Activated naive CD8-positive, alpha-beta T cell treated with anti-CD3 and anti-CD28 coated beads, Interleukin-2, amount 10 ng/mL, durations not matched to agents 7 days and 5 days (primary cell): ENCODE results near the gene CCDC88B. TPM values are rescaled to one million over a fixed set of nuclear protein-coding genes. Genes with fewer than 3 reads are reported as not detected.

Source experiments
- ATAC-seq: fragments of 150-1000 bp; cut with Tn5 transposase; one replicate; pipeline ENCODE4 v1.10.0; 2021; ENCODE audit warnings: low read depth, moderate library complexity
- POLR2A ChIA-PET: fragments of 350-600 bp; sonication (Branson Sonifier 250); formaldehyde crosslinking; loops from one replicate; lab custom pipeline; 2021; ENCODE audit warnings: antibody characterized with exemption; lab: Charles Lee
- DNase-seq: peaks from one replicate; pipeline ENCODE4 v3.0.0; 2021
- H3K27ac Mint-ChIP-seq: one replicate; pipeline ENCODE4 v1.8.0; 2022; ENCODE audit warnings: mild to moderate bottlenecking, mixed read lengths
- H3K27me3 Mint-ChIP-seq: one replicate; pipeline ENCODE4 v1.8.0; 2022; ENCODE audit warnings: mild to moderate bottlenecking, moderate library complexity, mixed read lengths
- H3K36me3 Mint-ChIP-seq: one replicate; pipeline ENCODE4 v1.8.0; 2021; ENCODE audit warnings: mild to moderate bottlenecking, mixed read lengths
- H3K4me1 Mint-ChIP-seq: one replicate; pipeline ENCODE4 v1.8.0; 2021; ENCODE audit warnings: mixed read lengths
- H3K4me3 Mint-ChIP-seq: one replicate; pipeline ENCODE4 v1.8.0; 2022; ENCODE audit warnings: mild to moderate bottlenecking, moderate library complexity, mixed read lengths
- H3K9me3 Mint-ChIP-seq: one replicate; pipeline ENCODE4 v1.8.0; 2021; ENCODE audit warnings: mixed read lengths
- total RNA-seq, 2 experiments: library from RNA; stranded (reverse); gene quantifications; one replicate each; pipeline ENCODE4 v1.2.3, GENCODE V29; 2021

The CCDC88B gene
- total RNA-seq, 2 experiments from 2014 or later: 132 to 142 TPM

DNA sequence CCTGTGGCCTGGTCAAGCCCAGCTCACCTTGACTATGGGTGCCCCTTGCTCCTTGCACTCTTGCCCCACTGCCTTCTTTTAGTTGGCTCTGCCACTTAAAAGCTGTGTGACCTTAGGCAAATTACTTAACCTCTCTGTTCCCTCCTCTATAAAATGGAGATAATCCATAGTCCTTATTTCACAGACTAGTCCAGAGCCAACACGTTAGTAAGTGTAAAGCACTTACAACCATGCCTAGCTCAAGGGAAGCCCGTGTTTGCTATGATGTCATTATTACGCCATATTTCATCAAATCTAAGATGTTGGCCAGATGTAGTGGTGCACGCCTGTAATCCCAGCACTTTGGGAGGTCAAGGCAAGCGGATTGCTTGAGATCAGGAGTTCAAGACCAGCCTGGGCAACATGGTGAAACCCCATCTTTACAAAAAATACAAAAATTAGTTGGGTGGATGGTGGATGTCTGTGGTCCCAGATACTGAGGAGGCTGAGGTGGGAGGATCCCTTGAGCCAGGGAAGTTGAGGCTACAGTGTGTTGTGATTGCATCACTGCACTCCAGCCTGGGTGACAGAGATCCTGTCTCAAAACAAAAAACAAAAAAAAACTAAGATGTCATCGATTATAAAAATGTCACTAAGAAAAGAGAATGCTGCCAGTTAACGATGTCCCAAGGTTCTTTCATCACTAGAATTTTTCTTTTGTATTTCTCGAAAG lies 2.3 kb upstream of the CCDC88B start:
- H3K27me3 Mint-ChIP-seq: no peaks in the 10 kb centered on the region
- peaks cover 35% of the 10 kb centered on the region for H3K4me1 Mint-ChIP-seq
- POLR2A ChIA-PET: interaction anchor here (0.6 to 3.8 kb wide), 4 partner anchors 14 to 35 kb away, joined by 3 to 53 read pairs (median 4); partner anchors contain the start of genes PRDX5 and TRMT112
- ATAC-seq (no peak), DNase-seq (no peak)
- H3K36me3 Mint-ChIP-seq: peaks cover 13% of the 10 kb centered on the region
- no peak overlapping the region for H3K4me3 Mint-ChIP-seq
- no peaks in the 10 kb centered on the region for H3K9me3 Mint-ChIP-seq
- H3K27ac Mint-ChIP-seq: no peak overlapping the region

DNA sequence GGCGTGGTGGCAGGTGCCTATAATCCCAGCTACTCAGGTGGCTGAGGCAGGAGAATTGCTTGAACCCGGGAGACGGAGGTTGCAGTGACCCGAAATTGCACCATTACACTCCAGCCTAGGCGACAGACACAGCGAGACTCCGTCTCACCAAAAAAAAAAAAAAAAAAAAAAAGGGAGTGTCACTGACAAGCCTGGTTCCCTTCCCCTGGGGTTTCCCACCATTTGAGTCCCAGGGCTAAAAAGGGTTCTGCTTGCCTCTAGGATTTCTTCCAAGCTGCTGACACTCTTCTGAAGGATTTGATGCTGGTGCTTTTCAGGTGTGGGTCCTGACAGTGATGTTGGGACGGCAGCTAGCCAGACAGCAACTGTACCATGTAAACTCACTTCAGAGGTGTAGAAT lies 1.3 kb upstream of the CCDC88B start:
- H3K27ac Mint-ChIP-seq: peak overlapping the region; percentile 97
- ATAC-seq: no peak

DNA sequence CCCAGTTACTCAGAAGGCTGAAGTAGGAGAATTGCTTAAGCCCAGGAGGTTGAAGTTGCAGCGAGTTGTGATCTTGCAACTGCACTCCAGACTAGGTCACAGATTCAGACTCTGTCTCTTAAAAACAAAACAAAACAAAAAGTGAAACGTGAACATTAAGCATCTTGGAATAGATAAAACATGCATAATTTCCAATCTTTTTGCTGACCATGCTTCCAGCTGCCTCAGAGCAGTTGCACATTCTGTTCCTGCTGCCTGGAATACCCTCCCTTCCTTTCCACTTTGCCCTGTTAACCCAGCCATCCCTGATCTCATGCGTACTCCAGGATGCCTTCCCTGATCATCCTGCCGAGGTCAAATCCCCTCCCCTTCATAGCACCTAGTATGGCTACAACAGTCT lies 718 bp upstream of the CCDC88B start:
- ATAC-seq: no peak
- Mint-ChIP-seq H3K9me3 (no peaks in the 10 kb centered on the region), H3K4me1 (peaks cover 35% of the 10 kb centered on the region), H3K27ac (peak overlapping the region; percentile 97), H3K27me3 (no peaks in the 10 kb centered on the region), H3K4me3 (peak overlapping the region; percentile 94), H3K36me3 (peaks cover 10% of the 10 kb centered on the region)
- POLR2A ChIA-PET: interaction anchor here (0.8 to 3.8 kb wide), 10 partner anchors 8 to 132 kb away, joined by 3 to 53 read pairs (median 4); partner anchors contain the start of genes ESRRA, PRDX5 and TRMT112
- DNase-seq: no peak

More for the DNA sequence above, 1.3 kb upstream of the CCDC88B start:
- H3K9me3 Mint-ChIP-seq: no peaks in the 10 kb centered on the region
- H3K36me3 Mint-ChIP-seq: peaks cover 11% of the 10 kb centered on the region
- peaks cover 36% of the 10 kb centered on the region for H3K4me1 Mint-ChIP-seq
- POLR2A ChIA-PET: interaction anchor here (0.8 to 3.8 kb wide), 4 partner anchors 15 to 131 kb away, joined by 4 to 53 read pairs (median 6); partner anchors contain the start of genes PRDX5 and TRMT112
- no peaks in the 10 kb centered on the region for H3K27me3 Mint-ChIP-seq
- no peak for DNase-seq
- H3K4me3 Mint-ChIP-seq: peak overlapping the region; percentile 94

DNA sequence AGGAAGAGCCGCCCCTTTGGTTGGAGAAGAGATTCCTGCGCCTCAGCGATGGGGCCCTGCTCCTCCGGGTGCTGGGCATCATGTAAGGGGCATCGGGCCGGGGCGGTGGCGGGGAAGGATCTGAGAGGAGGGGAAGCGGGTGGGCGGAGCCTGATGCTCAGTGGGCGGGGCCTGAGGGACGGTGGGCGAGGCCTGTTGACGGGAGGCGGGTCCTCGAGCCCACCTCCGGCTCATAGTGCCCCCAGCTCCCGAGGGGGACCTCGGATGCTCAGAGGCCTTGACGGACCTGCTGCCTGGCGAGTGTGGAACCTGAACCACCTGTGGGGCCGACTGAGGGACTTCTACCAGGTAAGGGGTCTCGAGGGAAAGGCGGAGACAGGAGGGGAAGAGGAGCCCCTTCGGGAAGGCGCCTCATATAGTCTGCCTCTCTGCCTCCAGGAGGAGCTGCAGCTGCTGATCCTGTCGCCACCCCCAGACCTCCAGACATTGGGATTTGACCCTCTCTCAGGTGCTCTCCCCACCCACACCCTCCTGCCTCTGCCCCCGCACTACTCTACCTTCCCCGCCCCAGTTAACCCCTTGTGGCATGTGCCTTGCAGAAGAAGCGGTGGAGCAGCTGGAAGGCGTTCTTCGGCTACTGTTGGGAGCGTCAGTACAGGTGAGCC lies 799 bp downstream of the CCDC88B start:
- H3K27ac Mint-ChIP-seq: peak overlapping the region; percentile 97
- POLR2A ChIA-PET: interaction anchor here (0.6 to 3.8 kb wide), 9 partner anchors 12 to 477 kb away, joined by 3 to 53 read pairs (median 5); partner anchors contain the start of genes ESRRA, PRDX5 and TRMT112

DNA sequence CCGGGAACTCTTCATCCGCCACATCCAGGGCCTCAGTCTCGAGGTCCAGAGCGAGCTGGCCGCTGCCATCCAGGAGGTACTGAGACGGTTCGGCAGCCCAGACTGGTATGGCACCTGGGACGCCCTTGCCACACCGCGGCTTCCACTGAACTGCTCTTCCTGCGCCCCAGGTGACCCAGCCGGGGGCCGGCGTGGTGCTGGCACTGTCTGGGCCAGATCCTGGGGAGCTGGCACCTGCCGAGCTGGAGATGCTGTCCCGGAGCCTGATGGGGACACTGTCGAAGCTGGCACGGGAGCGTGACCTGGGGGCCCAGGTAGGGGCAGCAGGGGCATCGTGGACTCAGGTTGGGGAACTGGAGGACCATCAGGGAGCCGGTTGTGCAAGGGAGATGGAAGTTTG lies 1.4 kb downstream of the CCDC88B start:
- H3K4me1 Mint-ChIP-seq: peaks cover 36% of the 10 kb centered on the region
- H3K4me3 Mint-ChIP-seq: peak overlapping the region; percentile 94
- DNase-seq (peak; percentile 39), ATAC-seq (no peak)
- peaks cover 11% of the 10 kb centered on the region for H3K36me3 Mint-ChIP-seq
- no peaks in the 10 kb centered on the region for H3K27me3 Mint-ChIP-seq
- H3K27ac Mint-ChIP-seq: no peak overlapping the region
- no peaks in the 10 kb centered on the region for H3K9me3 Mint-ChIP-seq
- POLR2A ChIA-PET: interaction anchor here (0.6 to 3.8 kb wide), 6 partner anchors 12 to 477 kb away, joined by 3 to 53 read pairs (median 8); partner anchors contain the start of genes ESRRA, PRDX5 and TRMT112

More for the DNA sequence above, 799 bp downstream of the CCDC88B start:
- peaks cover 8% of the 10 kb centered on the region for H3K36me3 Mint-ChIP-seq
- H3K4me1 Mint-ChIP-seq: peaks cover 34% of the 10 kb centered on the region
- H3K27me3 Mint-ChIP-seq: no peaks in the 10 kb centered on the region
- peak; percentile 32 for ATAC-seq
- H3K4me3 Mint-ChIP-seq: peak overlapping the region; percentile 94
- H3K9me3 Mint-ChIP-seq: no peaks in the 10 kb centered on the region
- peak; percentile 92 for DNase-seq

DNA sequence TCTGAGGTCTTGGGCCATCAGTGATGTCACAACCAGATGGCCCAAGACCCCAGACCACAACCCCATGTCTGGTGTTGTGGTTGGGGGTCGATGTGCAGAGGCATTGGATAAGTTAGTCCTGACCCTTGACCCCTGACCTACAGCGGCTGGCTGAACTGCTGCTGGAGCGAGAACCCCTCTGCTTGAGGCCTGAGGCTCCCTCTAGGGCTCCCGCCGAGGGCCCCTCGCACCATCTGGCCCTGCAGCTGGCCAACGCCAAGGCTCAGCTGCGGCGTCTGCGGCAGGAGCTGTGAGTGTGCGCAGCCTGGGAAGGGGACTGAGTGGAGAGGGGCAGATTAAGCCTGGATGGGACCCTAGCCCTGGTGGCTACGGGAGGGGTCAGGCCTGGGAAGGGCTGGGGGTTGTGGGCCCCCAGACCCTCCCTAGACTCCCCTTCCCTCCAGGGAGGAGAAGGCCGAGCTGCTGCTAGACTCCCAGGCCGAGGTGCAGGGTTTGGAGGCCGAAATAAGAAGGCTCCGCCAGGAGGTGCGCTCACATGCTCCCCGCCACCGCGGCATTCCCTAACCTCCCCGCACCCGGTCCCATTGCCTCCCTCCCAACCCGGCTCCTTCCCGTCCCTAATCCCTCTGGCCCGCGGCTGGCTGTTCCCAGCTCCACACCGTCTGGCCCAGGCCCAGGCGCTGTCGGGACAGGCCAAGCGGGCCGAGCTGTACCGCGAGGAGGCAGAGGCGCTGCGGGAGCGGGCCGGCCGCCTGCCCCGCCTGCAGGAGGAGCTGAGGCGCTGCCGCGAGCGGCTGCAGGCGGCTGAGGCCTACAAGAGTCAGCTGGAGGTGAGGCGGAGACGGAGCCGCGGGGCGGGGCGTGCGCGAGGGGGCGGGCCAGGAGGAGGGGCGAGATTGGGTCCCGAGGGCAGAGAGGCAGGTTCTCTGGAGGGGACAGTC lies 2.1 kb downstream of the CCDC88B start:
- peak overlapping the region; percentile 61 for H3K27ac Mint-ChIP-seq
- H3K27me3 Mint-ChIP-seq: no peaks in the 10 kb centered on the region
- H3K9me3 Mint-ChIP-seq: no peaks in the 10 kb centered on the region
- peaks cover 41% of the 10 kb centered on the region for H3K4me1 Mint-ChIP-seq
- peaks cover 11% of the 10 kb centered on the region for H3K36me3 Mint-ChIP-seq
- DNase-seq (peak; percentile 97), ATAC-seq (peak; percentile 67)
- POLR2A ChIA-PET: interaction anchor here (0.6 to 3.8 kb wide), 8 partner anchors 10 to 38 kb away, joined by 3 to 53 read pairs (median 8); partner anchors contain the start of genes ESRRA, PRDX5 and TRMT112
- H3K4me3 Mint-ChIP-seq: peak overlapping the region; percentile 94

DNA sequence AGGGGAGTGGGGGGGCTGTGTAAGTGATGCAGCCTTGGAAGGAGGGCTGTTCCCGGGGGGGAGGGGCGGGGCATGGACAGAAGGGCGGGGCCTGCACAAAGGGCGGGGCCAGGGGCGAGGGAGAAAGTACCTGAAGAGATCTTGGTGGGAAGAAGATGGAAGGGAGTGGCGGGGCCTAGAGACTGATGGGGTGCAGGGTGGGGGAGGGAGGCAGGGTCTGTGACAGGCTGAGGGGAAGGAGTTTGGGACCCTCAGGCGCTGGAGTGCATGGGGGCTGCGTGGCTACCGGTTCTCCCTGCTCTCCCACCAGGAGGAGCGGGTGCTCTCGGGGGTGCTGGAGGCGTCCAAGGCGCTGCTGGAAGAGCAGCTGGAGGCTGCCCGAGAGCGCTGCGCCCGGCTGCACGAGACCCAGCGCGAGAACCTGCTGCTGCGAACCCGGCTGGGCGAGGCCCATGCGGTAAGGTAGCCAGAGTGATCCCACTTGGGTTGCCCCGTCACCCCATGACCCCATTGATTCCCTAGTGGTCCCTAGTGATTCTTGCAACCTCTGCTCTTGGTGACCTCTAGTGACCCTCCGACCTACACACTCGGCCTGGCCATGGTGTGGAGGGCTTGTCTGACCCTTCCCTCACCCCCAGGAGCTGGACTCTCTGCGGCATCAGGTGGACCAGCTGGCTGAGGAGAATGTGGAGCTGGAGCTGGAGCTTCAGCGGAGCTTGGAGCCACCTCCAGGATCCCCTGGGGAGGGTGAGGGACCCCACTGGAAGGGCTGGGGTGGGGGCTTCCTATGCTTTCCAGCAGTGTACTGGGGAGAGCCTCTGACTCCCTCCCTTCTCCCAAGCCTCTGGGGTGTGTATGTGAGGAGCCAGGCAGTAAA lies 3.1 kb downstream of the CCDC88B start:
- Mint-ChIP-seq H3K36me3 (peaks cover 7% of the 10 kb centered on the region), H3K27me3 (no peaks in the 10 kb centered on the region), H3K4me1 (peaks cover 38% of the 10 kb centered on the region), H3K4me3 (no peak overlapping the region), H3K27ac (peak overlapping the region; percentile 61), H3K9me3 (no peaks in the 10 kb centered on the region)
- ATAC-seq (no peak), DNase-seq (peak; percentile 35)
- POLR2A ChIA-PET: interaction anchor here (0.8 to 2.7 kb wide), 6 partner anchors 10 to 39 kb away, joined by 3 to 14 read pairs (median 8); partner anchors contain the start of genes ESRRA, PRDX5 and TRMT112

DNA sequence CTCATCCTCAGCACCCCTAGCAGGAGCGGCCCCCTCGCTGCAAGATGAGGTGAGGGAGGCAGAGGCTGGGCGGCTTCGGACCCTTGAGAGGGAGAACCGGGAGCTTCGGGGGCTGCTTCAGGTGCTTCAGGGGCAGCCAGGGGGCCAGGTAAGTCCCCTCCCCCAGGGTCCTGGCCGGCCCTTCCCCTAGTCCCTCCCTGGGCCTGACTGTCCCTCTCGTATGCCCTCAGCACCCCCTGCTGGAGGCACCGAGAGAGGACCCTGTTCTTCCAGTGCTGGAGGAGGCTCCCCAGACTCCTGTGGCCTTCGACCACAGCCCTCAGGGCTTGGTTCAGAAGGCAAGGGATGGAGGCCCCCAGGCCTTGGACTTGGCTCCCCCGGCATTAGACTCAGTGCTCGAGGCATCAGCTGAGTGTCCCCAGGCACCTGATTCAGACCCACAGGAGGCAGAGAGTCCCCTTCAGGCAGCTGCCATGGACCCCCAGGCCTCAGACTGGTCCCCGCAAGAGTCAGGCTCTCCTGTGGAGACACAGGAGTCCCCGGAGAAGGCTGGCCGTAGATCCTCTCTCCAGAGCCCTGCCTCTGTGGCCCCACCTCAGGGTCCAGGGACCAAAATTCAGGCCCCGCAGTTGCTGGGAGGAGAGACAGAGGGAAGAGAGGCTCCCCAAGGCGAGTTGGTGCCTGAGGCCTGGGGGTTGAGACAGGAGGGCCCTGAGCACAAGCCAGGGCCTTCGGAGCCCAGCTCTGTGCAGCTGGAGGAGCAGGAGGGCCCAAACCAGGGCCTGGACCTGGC lies 4.0 kb downstream of the CCDC88B start:
- no peak overlapping the region for H3K27ac Mint-ChIP-seq
- POLR2A ChIA-PET: interaction anchor here (1.1 kb wide), 1 partner anchor 10 kb away, joined by 3 read pairs; no protein-coding TSS in a partner anchor
- H3K27me3 Mint-ChIP-seq: no peaks in the 10 kb centered on the region
- peaks cover 37% of the 10 kb centered on the region for H3K4me1 Mint-ChIP-seq
- ATAC-seq: no peak
- no peak overlapping the region for H3K4me3 Mint-ChIP-seq
- peaks cover 7% of the 10 kb centered on the region for H3K36me3 Mint-ChIP-seq
- H3K9me3 Mint-ChIP-seq: no peaks in the 10 kb centered on the region
- no peak for DNase-seq

DNA sequence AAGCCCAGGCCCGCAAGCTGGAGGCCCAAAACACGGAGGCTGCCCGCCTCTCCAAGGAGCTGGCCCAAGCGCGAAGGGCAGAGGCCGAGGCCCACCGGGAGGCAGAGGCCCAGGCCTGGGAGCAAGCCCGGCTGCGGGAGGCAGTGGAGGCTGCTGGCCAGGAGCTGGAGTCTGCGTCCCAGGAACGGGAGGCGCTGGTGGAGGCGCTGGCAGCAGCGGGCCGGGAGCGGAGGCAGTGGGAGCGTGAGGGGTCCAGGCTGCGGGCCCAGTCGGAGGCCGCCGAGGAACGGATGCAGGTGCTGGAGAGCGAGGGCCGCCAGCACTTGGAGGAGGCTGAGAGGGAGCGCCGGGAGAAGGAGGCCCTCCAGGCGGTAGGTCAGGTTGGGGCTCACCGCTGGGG lies 4.8 kb downstream of the CCDC88B start:
- peaks cover 28% of the 10 kb centered on the region for H3K4me1 Mint-ChIP-seq
- ATAC-seq (no peak), DNase-seq (no peak)
- no peak overlapping the region for H3K27ac Mint-ChIP-seq
- no peaks in the 10 kb centered on the region for H3K9me3 Mint-ChIP-seq
- H3K36me3 Mint-ChIP-seq: peaks cover 7% of the 10 kb centered on the region
- POLR2A ChIA-PET: interaction anchor here (1.1 kb wide), 1 partner anchor 9 kb away, joined by 3 read pairs; no protein-coding TSS in a partner anchor
- no peaks in the 10 kb centered on the region for H3K27me3 Mint-ChIP-seq
- no peak overlapping the region for H3K4me3 Mint-ChIP-seq

DNA sequence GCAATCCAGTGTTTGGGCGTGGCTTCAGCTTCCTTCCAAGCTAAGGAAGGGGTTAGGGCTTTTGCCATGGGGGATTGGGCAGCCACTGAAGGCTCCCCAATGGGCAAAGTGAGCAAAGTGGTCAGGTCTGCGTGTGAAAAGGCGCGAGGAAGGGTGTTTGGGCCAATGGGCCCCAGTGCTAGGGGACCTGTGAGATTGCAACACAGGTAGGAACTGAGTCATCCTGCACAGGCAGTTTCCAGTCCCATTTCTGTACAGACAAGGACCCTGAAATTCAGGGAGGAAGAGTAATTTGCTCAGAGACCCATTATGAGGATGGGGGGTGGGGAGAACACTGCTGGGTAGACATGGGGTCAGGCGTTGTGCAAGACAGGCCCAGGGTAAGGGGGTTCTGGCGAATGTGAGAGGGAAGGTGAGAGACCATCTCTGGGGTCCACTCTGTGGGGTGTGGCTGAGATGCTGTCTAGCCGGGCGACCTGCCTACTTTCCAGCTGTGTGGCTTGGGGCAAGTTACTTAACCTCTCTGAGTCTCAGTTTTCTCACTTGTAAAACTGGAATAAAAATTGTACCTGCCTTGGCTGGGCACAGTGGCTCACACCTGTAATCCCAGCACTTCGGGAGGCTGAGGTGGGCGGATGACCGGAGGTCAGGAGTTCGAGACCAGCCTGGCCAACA lies 7.3 kb downstream of the CCDC88B start:
- POLR2A ChIA-PET: interaction anchor here (0.5 to 1.8 kb wide), 2 partner anchors 8 to 486 kb away, joined by 3 to 7 read pairs; no protein-coding TSS in a partner anchor
- H3K27ac Mint-ChIP-seq: peak overlapping the region; percentile 9
- ATAC-seq (no peak), DNase-seq (no peak)
- peaks cover 18% of the 10 kb centered on the region for H3K4me1 Mint-ChIP-seq
- no peaks in the 10 kb centered on the region for H3K9me3 Mint-ChIP-seq
- no peaks in the 10 kb centered on the region for H3K27me3 Mint-ChIP-seq
- no peak overlapping the region for H3K4me3 Mint-ChIP-seq
- H3K36me3 Mint-ChIP-seq: peaks cover 7% of the 10 kb centered on the region
